ENCODE data around the gene SPATA9. TPM values are rescaled to one million over a fixed set of nuclear protein-coding genes. Genes with fewer than 3 reads are reported as not detected.

The SPATA9 gene
- total and polyA plus RNA-seq, 9 of the 15 experiments (the other 6 are each of a cell fraction or from before 2014, with no cell fraction given): 0.16 to 5.5 (median 0.39) TPM; not detected in 3

- no TSS peak for BruUV-seq (replicated peaks)
- Histone ChIP-seq H3K27me3 (ENCODE audit: control insufficient read depth in 2 of 2, insufficient read depth in 2 of 2, low read length in 2 of 2) (no peaks in the 10 kb centered on the region), H3K79me2 (ENCODE audit: control insufficient read depth, insufficient read depth, low read length) (no peaks in the 10 kb centered on the region), H2AFZ (ENCODE audit: low read depth, low read length) (no peak overlapping the region), H3K4me2 (ENCODE audit: insufficient read depth, low read length) (no peak overlapping the region), H3K27ac (ENCODE audit: extremely low read depth, low read depth, low read length) (no peak overlapping the region), H3K9me1 (ENCODE audit: control insufficient read depth, insufficient read depth, low read length) (no peaks in the 10 kb centered on the region), H3K4me1 (replicated peaks in 1 of 2; ENCODE audit: control insufficient read depth in 2 of 2, insufficient read depth in 2 of 2, low read length in 2 of 2) (peaks cover 3 to 23% of the 10 kb centered on the region in 2 experiments; a peak in 3 of 5 replicates), H3K9me3 (replicated peaks; ENCODE audit: control insufficient read depth, insufficient read depth, low read depth, low read length) (no peaks in the 10 kb centered on the region), H3K4me3 (no peak overlapping the region), H3K9ac (ENCODE audit: insufficient read depth in 1 of 2, low read depth in 2 of 2, low read length in 2 of 2) (no peak overlapping the region), H3K36me3 (ENCODE audit: control insufficient read depth, insufficient read depth, low read length) (no peaks in the 10 kb centered on the region; the same call in 2 of the 3 replicates), H4K20me1 (replicated peaks; ENCODE audit: control insufficient read depth, insufficient read depth, low read length) (no peaks in the 10 kb centered on the region)
- no peak for FAIRE-seq
- CTCF ChIA-PET (ENCODE audit: low intra/inter-chr PET ratio): no interaction called here
- DNase-seq (ENCODE audit: extremely low read depth in 1 of 4, low spot score in 3 of 4): no peak
- POLR2A ChIA-PET: interaction anchor here (2.8 kb wide), 1 partner anchor 58 kb away, joined by 14 read pairs; the partner anchor contains the start of gene RHOBTB3
- intact Hi-C loops (cut with micrococcal nuclease): no loop called here
- no peak for ATAC-seq
- TF ChIP-seq CHAMP1 (IDR thresholded peaks at IDR 0.05) (no peak), BRCA1 (IDR thresholded peaks at IDR 0.05) (no peak), BRCA1 (CRISPR knock-in tag; IDR thresholded peaks at IDR 0.05) (no peak), RERE (CRISPR knock-in tag; IDR thresholded peaks at IDR 0.05; ENCODE audit: borderline replicate concordance) (no peak), NR4A1 (CRISPR knock-in tag; IDR thresholded peaks at IDR 0.05) (no peak), NR4A1 (tag; IDR thresholded peaks at IDR 0.05) (no peak), RBM25 (IDR thresholded peaks at IDR 0.05; ENCODE audit: low read depth, low read length, severe bottlenecking) (no peak)
- in situ Hi-C loops (cut with MboI): no loop called here
Observed at GRCh38 chr5:95672641-95673040, 10.2 kb downstream of the SPATA9 start.
